ENCODE results near the gene ZNF672.
"Not testable (repeated sequence)": the region's sequence is repeated elsewhere in the genome, so short reads cannot be mapped to it uniquely, and the experiment has no call there.

Gene ZNF672

GRCh38 chr1:248858096-248858890 is 20.3 kb downstream of the ZNF672 start:
- DNase-seq, result peak; percentile 76

DNA sequence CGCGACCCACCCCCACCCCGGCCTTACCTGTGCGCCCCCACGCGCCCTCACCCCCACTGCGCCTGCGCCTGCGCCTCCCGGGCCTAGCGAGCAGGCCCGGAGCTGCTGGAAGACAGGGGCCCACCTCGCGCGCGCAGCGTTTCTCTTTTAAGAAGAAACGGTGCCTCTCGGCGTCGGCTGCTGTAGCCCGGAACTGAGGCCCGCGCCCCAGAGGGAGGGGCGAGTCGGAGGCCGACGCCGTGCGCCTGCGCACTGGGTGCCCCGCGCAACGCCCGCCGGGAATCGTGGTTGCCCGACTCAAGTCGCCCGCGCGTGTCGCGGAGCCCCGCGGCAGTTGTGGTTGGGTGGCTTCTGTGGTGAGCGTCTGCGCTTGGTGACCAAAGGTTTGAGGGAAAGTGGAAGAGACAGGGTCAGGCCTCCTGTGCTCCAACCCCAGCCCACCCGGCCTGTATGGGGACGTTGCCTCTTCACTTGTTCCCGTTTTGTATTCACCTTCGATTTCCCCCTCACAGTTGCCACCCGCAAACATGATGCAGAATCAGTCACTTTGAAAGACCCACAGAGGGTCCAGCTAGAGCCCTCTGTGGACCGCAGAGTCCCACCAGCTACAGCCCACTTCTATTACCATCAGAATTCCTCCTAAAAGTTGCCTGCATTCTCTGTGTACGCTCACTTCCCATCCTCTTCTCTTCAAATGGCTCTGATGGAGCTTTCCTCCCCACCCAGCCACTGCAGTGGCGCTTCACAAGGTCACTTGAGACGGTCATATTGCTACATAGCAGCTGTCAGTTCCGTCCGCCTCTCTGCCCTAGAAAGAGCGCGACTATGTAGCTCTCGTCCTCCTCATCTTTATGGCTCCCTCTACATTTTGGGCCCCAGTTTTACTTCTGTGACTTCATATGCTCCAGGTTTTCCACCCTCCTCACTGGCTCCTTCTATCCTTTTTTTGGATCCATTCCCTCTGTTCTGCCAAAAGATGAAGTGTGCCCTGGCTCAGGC is 21.2 kb downstream of the ZNF672 start, which contains the start of gene ZNF692:
Gene ZNF692, minus strand, starts transcription at position 195 of the 999 bp plus-strand sequence. CDS start 776 bp downstream, outside the sequence.
- DNase-seq, result peak; percentile 96

DNA sequence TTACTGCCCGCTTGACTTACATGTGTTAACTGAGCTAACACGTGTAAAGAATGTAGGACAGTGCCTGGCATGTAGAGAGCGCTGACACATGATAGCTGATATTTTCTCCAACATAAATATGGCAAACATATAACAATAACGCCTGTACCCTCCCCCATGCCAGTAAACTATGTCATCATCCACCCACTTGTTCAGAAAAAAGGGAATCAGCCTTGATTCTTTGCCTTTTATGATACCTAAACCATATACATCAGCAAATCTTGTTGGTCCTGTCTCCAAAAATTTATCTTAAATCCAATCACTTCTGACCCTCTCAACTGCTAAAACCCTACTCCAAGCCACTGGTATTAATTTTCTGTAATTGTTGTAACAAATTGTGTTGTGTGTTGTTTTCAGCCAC is 22.0 kb downstream of the ZNF672 start:
- no peak for DNase-seq

GRCh38 chr1:248861616-248862015 is 23.6 kb downstream of the ZNF672 start:
- no peak for DNase-seq

DNA sequence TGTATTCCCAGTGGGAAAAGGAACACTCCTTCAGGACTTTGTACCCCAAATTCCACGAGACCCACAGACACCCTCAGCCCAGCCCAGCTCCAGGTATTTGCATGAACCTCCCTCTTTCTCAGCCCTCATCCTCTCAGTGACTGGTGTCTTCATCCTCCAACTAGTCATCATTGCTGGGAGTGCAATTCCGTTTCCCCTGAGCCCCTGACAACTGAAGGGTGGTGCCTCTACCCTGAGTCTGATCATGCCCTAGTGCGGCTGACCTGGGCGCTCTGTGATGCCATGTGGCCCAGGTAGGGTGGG is 24.6 kb downstream of the ZNF672 start:
- DNase-seq, result no peak

DNA sequence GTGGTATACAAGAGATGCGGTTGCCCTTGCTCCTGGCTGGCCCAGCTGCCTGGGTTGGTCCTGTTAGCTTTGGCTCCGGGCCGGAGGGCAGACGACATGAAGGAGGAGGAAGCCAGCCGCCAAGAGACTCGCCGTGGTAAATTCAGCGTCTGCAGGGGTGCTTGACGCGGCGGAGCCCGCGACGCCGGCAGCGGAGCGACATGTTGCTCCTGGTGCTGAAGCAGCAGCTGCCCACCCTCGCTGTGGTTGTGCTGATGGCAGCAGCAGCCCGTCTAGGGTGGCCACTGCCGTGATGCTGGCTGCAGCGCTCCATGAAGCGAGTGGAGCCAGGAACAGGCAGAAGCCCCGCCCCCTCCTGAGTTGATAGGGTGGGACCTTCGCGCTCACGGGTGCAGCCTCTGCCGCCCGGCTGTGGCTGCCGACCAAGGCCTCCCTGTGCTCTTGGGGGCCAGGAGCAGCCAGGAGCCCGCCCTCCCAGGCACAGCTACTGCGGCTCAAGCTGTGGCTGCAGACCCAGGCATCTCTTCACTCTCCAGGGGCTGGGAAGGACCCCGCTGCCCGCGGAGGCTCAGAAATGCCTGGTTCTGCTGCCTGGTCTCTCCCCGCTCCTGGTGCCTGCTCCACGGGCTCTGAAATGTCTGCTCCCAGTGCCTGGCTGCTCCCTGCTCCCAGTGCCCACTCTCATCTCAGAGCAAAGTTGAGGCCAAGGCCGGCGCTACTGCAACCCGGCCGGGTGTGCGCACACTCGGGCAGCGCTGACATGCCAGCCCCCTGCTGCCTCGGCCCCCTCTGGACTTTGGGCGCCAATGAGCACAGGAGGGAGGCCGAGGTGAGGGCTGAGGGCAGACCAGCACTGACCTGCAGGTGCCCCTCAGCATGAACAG is 25.2 kb downstream of the ZNF672 start:
- DNase-seq, result peak; percentile 67

- no peak for DNase-seq
Observed at GRCh38 chr1:248871837-248872401, 33.9 kb downstream of the ZNF672 start.

DNA sequence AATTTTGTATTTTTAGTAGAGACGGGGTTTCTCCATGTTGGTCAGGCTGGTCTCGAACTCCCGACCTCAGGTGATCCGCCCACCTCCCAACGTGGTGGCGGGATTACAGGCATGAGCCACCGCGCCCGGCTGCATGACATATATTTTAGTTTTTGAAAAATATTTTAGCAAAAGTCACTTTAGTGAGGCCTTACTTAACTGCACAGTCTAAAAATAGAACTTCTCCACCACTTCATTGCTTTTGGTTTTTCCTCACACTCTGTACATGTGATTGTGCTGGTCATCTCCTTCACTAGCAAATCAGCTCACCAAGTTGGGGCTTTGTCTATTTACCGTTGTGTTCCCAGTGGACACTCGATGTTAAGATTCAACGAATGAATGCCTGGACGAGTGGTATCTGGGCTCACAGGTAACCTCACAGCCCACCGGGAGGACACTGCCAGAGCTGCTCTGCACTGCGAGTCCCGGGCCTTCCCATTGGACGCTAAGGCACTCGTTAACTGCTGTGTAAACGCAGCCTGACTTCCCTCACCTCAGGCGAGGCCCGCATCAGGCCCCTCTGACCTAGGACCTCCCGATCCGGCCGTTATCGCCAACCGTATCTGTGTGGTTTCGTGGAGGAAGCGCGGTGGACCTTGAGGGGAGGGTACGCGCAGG is 34.9 kb downstream of the ZNF672 start:
- peak; percentile 56 for DNase-seq

GRCh38 chr1:248873409-248873992 is 35.5 kb downstream of the ZNF672 start:
- peak; percentile 95 for DNase-seq

GRCh38 chr1:248873993-248874533 is 36.0 kb downstream of the ZNF672 start:
- peak; percentile 95 for DNase-seq

DNA sequence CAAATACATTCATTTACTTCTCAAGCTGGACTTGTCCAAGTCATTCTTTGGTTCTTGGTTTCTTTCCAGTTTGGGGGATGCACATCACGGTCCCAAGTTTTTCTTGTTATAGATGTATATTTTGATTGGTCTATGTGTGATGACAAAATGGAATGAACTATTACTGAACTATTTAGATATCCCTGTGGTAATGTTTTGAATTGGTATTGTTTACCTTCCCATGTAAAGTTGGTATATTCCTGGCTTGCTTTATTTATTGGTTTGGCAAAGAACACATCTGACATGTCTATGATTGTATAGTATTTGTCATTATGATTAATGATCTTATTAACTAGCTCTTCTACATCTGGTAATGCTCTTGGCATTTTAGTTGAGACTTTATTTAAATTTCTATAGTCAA is 43.2 kb downstream of the ZNF672 start:
- no peak for DNase-seq

DNA sequence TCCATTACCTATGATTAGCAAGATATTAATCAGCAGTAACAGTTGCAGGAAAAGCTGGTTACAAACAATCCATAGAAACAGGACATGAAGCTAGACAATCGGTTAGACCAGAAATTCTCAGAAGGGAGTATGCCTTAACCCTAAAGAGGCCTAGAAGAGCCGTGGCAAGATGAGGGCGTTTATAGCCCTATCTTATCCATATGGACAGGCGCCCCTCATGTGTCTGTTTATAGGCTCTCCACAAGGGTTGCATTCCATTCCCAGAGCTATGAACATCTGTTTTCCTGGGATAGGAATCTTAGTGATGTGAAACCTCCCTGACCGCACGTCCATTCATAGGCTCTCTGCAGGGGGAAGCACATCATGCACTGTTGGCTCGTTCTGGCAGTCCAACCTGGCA is 44.4 kb downstream of the ZNF672 start:
- DNase-seq, result not testable (repeated sequence)

- DNase-seq, result no peak
Observed at GRCh38 chr1:248884632-248885295, 46.7 kb downstream of the ZNF672 start.

DNA sequence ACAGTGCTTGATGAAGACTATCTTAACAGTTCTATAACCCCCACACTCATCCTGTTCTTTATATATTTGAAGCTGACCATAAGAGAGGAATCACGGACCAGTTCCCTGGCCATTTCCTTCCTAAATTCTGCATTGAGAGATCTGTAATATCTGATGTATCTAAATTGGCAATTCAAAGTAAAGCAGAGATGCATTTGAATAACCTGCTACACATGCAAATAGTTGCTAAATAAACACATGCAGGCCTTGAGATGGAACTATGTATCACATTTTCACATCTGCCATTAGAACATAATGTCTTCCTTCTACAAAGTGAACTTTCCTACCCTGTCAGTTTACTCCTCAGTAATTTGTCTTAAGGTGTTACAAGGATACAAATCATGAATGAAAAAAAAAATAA is 47.6 kb downstream of the ZNF672 start:
- no peak for DNase-seq

DNA sequence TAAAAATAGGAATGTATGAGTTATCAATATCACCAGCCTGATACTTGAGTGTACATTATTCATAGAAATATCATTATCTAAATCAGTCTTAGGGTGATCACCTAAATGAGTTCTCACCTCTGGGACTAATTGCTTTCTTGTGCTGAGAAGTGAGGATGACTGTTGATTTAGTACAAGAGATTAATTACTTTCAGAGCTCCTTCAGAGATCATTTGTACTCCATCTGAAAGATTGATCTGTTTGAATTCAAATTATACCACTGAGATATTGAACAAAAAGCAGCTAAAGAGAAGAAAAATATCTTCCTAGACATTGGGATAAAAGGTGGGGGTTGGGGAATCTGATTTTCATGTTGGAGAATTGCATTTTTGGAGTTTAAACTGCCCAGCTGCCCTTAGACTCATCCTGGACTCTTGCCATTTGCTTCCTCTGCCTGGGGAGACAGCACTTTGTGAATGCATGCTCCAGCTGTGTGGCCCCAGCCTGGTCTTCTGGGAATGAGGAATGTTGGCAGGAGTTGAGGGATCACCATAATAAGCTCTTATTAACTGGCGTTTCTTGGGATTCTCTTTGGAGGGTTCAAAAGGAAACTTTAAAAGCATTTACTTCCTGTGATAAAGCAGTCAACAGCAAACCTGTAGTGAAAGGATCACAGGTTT is 48.3 kb downstream of the ZNF672 start:
- no peak for DNase-seq

GRCh38 chr1:248889914-248890243 is 51.9 kb downstream of the ZNF672 start:
- DNase-seq, result not testable (repeated sequence)

GRCh38 chr1:248890549-248891498 is 52.8 kb downstream of the ZNF672 start:
- DNase-seq, result peak; percentile 8

DNA sequence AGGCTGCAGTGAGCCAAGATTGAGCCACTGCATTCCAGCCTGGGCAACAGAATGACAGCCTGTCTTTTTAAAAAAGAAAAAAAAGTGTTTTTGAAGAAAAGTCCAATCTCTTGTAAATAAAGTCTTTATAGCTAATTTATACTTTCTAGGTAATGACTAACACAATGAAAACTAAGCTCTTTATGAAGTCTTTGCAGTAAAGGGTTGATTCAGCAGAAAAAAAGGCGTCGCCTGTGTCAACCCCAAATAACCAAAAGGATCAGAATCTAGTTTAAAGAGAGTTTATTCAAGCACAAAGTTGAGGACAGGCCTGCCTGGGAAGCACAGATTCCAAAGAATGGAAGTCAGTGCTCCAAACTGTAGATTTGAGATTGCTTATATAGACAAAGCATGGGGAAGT is 53.7 kb downstream of the ZNF672 start:
- DNase-seq, result no peak

DNA sequence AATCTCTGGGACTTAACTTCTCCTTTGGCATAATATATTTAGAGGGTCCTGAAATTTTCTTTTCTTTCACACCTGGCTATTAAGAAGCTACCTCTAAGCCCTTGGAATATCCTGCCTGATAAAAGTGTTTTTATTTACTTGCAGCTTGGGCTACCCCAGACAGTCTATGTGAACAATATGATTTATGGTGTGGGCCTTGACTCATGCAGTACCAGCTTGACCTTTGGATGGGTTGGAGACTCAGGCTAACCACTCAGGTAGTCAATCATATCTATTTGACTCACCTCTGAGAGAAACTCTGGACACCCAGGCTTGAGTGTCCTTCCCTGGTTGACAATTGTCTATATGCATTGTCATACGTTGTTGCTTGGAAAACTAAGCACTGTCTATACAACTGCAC is 54.6 kb downstream of the ZNF672 start:
- no peak for DNase-seq
